Measurements from ENCODE around the gene GMDS. TPM values are rescaled to one million over a fixed set of nuclear protein-coding genes. Genes with fewer than 3 reads are reported as not detected.

GMDS gene
- total RNA-seq, 4 donors from 2014 or later: 3.4 to 7.2 (median 4.6) TPM

GRCh38 chr6:1842334-1842733, 403.1 kb downstream of the GMDS start:
- no peak overlapping the region for H3K4me3 ChIP-seq
- no peak overlapping the region for H3K27ac ChIP-seq
- intact Hi-C loops (cut with DNase I; ENCODE audit: low total_unique reads) (no loop called here), in situ Hi-C loops (cut with MboI; ENCODE audit: low sequenced_read_pairs in 4 of 4) (no loop called here)
- no peaks in the 10 kb centered on the region for H3K27me3 ChIP-seq
- TF ChIP-seq CTCF (IDR thresholded peaks at IDR 0.05 in 4 of 5, conservative IDR thresholded peaks at IDR 0.05 in 1 of 5) (no peak), POLR2A (IDR thresholded peaks at IDR 0.05) (no peak)
- no peaks in the 10 kb centered on the region for H3K9me3 ChIP-seq
- no peaks in the 10 kb centered on the region for H3K4me1 ChIP-seq
- DNase-seq (no peak), ATAC-seq (no peak)
- no peaks in the 10 kb centered on the region for H3K36me3 ChIP-seq

- Histone ChIP-seq H3K36me3 (no peaks in the 10 kb centered on the region), H3K27me3 (no peaks in the 10 kb centered on the region), H3K4me1 (no peaks in the 10 kb centered on the region), H3K4me3 (no peak overlapping the region), H3K9me3 (no peaks in the 10 kb centered on the region), H3K27ac (no peak overlapping the region)
- ATAC-seq (no peak), DNase-seq (no peak)
- in situ Hi-C loops (cut with MboI; ENCODE audit: low sequenced_read_pairs in 4 of 4) (no loop called here), intact Hi-C loops (cut with DNase I; ENCODE audit: low total_unique reads) (no loop called here)
- TF ChIP-seq POLR2A (IDR thresholded peaks at IDR 0.05) (no peak), CTCF (IDR thresholded peaks at IDR 0.05 in 4 of 5, conservative IDR thresholded peaks at IDR 0.05 in 1 of 5) (no peak)
These were observed 404.3 kb downstream of the GMDS start for GRCh38 chr6:1841136-1841535.

GRCh38 chr6:1840491-1841121, 404.8 kb downstream of the GMDS start:
- Histone ChIP-seq H3K27me3 (no peaks in the 10 kb centered on the region), H3K4me3 (no peak overlapping the region), H3K9me3 (no peaks in the 10 kb centered on the region), H3K36me3 (no peaks in the 10 kb centered on the region), H3K4me1 (no peaks in the 10 kb centered on the region), H3K27ac (no peak overlapping the region)
- intact Hi-C loops (cut with DNase I; ENCODE audit: low total_unique reads): no loop called here
- no peak for ATAC-seq
- in situ Hi-C loops (cut with MboI; ENCODE audit: low sequenced_read_pairs in 4 of 4): no loop called here
- DNase-seq: no peak
- TF ChIP-seq POLR2A (IDR thresholded peaks at IDR 0.05) (no peak), CTCF (IDR thresholded peaks at IDR 0.05 in 4 of 5, conservative IDR thresholded peaks at IDR 0.05 in 1 of 5) (no peak)

GRCh38 chr6:1839361-1839760, 406.0 kb downstream of the GMDS start:
- Histone ChIP-seq H3K27ac (no peak overlapping the region), H3K4me3 (no peak overlapping the region), H3K27me3 (no peaks in the 10 kb centered on the region), H3K36me3 (no peaks in the 10 kb centered on the region), H3K9me3 (no peaks in the 10 kb centered on the region), H3K4me1 (no peaks in the 10 kb centered on the region)
- in situ Hi-C loops (cut with MboI; ENCODE audit: low sequenced_read_pairs in 4 of 4): no loop called here
- no peak for TF ChIP-seq POLR2A (IDR thresholded peaks at IDR 0.05)
- intact Hi-C loops (cut with DNase I; ENCODE audit: low total_unique reads): no loop called here
- ATAC-seq: no peak
- no peak for DNase-seq

- Histone ChIP-seq H3K27ac (no peak overlapping the region), H3K4me3 (no peak overlapping the region), H3K9me3 (no peaks in the 10 kb centered on the region), H3K4me1 (no peaks in the 10 kb centered on the region), H3K36me3 (no peaks in the 10 kb centered on the region), H3K27me3 (no peaks in the 10 kb centered on the region)
- intact Hi-C loops (cut with DNase I; ENCODE audit: low total_unique reads): no loop called here
- in situ Hi-C loops (cut with MboI; ENCODE audit: low sequenced_read_pairs in 4 of 4): no loop called here
- no peak for TF ChIP-seq CTCF (IDR thresholded peaks at IDR 0.05 in 4 of 5, conservative IDR thresholded peaks at IDR 0.05 in 1 of 5)
- TF ChIP-seq POLR2A (IDR thresholded peaks at IDR 0.05): no peak
- no peak for ATAC-seq
- no peak for DNase-seq
These were observed 406.7 kb downstream of the GMDS start for GRCh38 chr6:1838604-1839213.

Data from gastrocnemius medialis (tissue), 4 donors.